ENCODE data around the gene NUP210L.

The NUP210L gene

GRCh38 chr1:153960206-153960605 lies 194.7 kb downstream of the NUP210L start:
- Mint-ChIP-seq H3K4me1 (peaks cover 51% of the 10 kb centered on the region), H3K4me3 (no peak overlapping the region), H3K27me3 (no peaks in the 10 kb centered on the region), H3K9me3 (no peaks in the 10 kb centered on the region), H3K36me3 (peaks cover 1% of the 10 kb centered on the region), H3K27ac (no peak overlapping the region)

- Mint-ChIP-seq H3K36me3 (peaks cover 1% of the 10 kb centered on the region), H3K27ac (no peak overlapping the region), H3K27me3 (no peaks in the 10 kb centered on the region), H3K4me1 (peaks cover 56% of the 10 kb centered on the region), H3K9me3 (no peaks in the 10 kb centered on the region), H3K4me3 (no peak overlapping the region)
Observed at GRCh38 chr1:153959454-153959853, 195.4 kb downstream of the NUP210L start.

GRCh38 chr1:153958961-153959260 lies 196.0 kb downstream of the NUP210L start:
- Mint-ChIP-seq H3K27me3 (no peaks in the 10 kb centered on the region), H3K9me3 (no peaks in the 10 kb centered on the region), H3K4me1 (peaks cover 57% of the 10 kb centered on the region), H3K36me3 (peaks cover 1% of the 10 kb centered on the region), H3K27ac (peak overlapping the region; percentile 96), H3K4me3 (peak overlapping the region; percentile 95)

- peaks cover 1% of the 10 kb centered on the region for H3K36me3 Mint-ChIP-seq
- peak within 1 kb of the TSS; percentile 96 for H3K27ac Mint-ChIP-seq
- H3K4me1 Mint-ChIP-seq: peaks cover 56% of the 10 kb centered on the region
- no peaks in the 10 kb centered on the region for H3K9me3 Mint-ChIP-seq
- H3K27me3 Mint-ChIP-seq: no peaks in the 10 kb centered on the region
- peak within 1 kb of the TSS; percentile 95 for H3K4me3 Mint-ChIP-seq
Observed at GRCh38 chr1:153958111-153958960, 196.5 kb downstream of the NUP210L start, which contains the start of gene CRTC2. TSS of gene CRTC2 (minus strand) at chr1:153958612. CDS start at chr1:153958497, 115 bp downstream.

- Mint-ChIP-seq H3K4me3 (peak overlapping the region; percentile 95), H3K36me3 (peaks cover 1% of the 10 kb centered on the region), H3K27me3 (no peaks in the 10 kb centered on the region), H3K9me3 (no peaks in the 10 kb centered on the region), H3K4me1 (peaks cover 55% of the 10 kb centered on the region), H3K27ac (peak overlapping the region; percentile 96)
Observed at GRCh38 chr1:153957744-153958110, 197.1 kb downstream of the NUP210L start.

GRCh38 chr1:153956997-153957715 lies 197.7 kb downstream of the NUP210L start:
- H3K27me3 Mint-ChIP-seq: no peaks in the 10 kb centered on the region
- peak overlapping the region; percentile 96 for H3K27ac Mint-ChIP-seq
- H3K4me3 Mint-ChIP-seq: peak overlapping the region; percentile 95
- no peaks in the 10 kb centered on the region for H3K9me3 Mint-ChIP-seq
- H3K36me3 Mint-ChIP-seq: peaks cover under 1% of the 10 kb centered on the region
- peaks cover 50% of the 10 kb centered on the region for H3K4me1 Mint-ChIP-seq

GRCh38 chr1:153954826-153955225 lies 200.0 kb downstream of the NUP210L start:
- Mint-ChIP-seq H3K9me3 (no peaks in the 10 kb centered on the region), H3K27ac (peak overlapping the region; percentile 93), H3K27me3 (no peaks in the 10 kb centered on the region), H3K4me3 (no peak overlapping the region), H3K36me3 (peaks cover 10% of the 10 kb centered on the region), H3K4me1 (peaks cover 50% of the 10 kb centered on the region)

GRCh38 chr1:153953859-153954365 lies 201.0 kb downstream of the NUP210L start:
- Mint-ChIP-seq H3K27ac (peak overlapping the region; percentile 93), H3K36me3 (peaks cover 10% of the 10 kb centered on the region), H3K4me3 (peak overlapping the region; percentile 34), H3K4me1 (peaks cover 50% of the 10 kb centered on the region), H3K27me3 (no peaks in the 10 kb centered on the region), H3K9me3 (no peaks in the 10 kb centered on the region)

- peak overlapping the region; percentile 55 for H3K27ac Mint-ChIP-seq
- peaks cover 12% of the 10 kb centered on the region for H3K36me3 Mint-ChIP-seq
- H3K4me3 Mint-ChIP-seq: no peak overlapping the region
- H3K9me3 Mint-ChIP-seq: no peaks in the 10 kb centered on the region
- peaks cover 41% of the 10 kb centered on the region for H3K4me1 Mint-ChIP-seq
- no peaks in the 10 kb centered on the region for H3K27me3 Mint-ChIP-seq
Observed at GRCh38 chr1:153951801-153952200, 203.1 kb downstream of the NUP210L start.

- peak overlapping the region; percentile 96 for H3K27ac Mint-ChIP-seq
- H3K9me3 Mint-ChIP-seq: no peaks in the 10 kb centered on the region
- H3K36me3 Mint-ChIP-seq: peaks cover 12% of the 10 kb centered on the region
- H3K4me3 Mint-ChIP-seq: no peak overlapping the region
- no peaks in the 10 kb centered on the region for H3K27me3 Mint-ChIP-seq
- peaks cover 34% of the 10 kb centered on the region for H3K4me1 Mint-ChIP-seq
Observed at GRCh38 chr1:153951183-153951582, 203.7 kb downstream of the NUP210L start.

GRCh38 chr1:153946622-153947241 lies 208.1 kb downstream of the NUP210L start, which contains the start of gene DENND4B:
TSS of gene DENND4B (minus strand) at chr1:153946718. CDS start at chr1:153944374, 2,344 bp downstream.
- Mint-ChIP-seq H3K9me3 (no peaks in the 10 kb centered on the region), H3K4me1 (peaks cover 37% of the 10 kb centered on the region), H3K36me3 (peaks cover 13% of the 10 kb centered on the region), H3K4me3 (peak within 1 kb of the TSS; percentile 90), H3K27ac (peak within 1 kb of the TSS; percentile 95), H3K27me3 (no peaks in the 10 kb centered on the region)

GRCh38 chr1:153945795-153946621 lies 208.9 kb downstream of the NUP210L start:
- Mint-ChIP-seq H3K36me3 (peaks cover 13% of the 10 kb centered on the region), H3K4me3 (peak overlapping the region; percentile 90), H3K27me3 (no peaks in the 10 kb centered on the region), H3K27ac (peak overlapping the region; percentile 95), H3K4me1 (peaks cover 41% of the 10 kb centered on the region), H3K9me3 (no peaks in the 10 kb centered on the region)

- Mint-ChIP-seq H3K4me1 (peaks cover 38% of the 10 kb centered on the region), H3K9me3 (no peaks in the 10 kb centered on the region), H3K27me3 (no peaks in the 10 kb centered on the region), H3K27ac (peak overlapping the region; percentile 95), H3K4me3 (peak overlapping the region; percentile 90), H3K36me3 (peaks cover 8% of the 10 kb centered on the region)
Observed at GRCh38 chr1:153945131-153945794, 209.6 kb downstream of the NUP210L start.

- Mint-ChIP-seq H3K27ac (peak overlapping the region; percentile 95), H3K36me3 (peaks cover 10% of the 10 kb centered on the region), H3K27me3 (no peaks in the 10 kb centered on the region), H3K4me1 (peaks cover 39% of the 10 kb centered on the region), H3K4me3 (peak overlapping the region; percentile 90), H3K9me3 (no peaks in the 10 kb centered on the region)
Observed at GRCh38 chr1:153944827-153945117, 210.1 kb downstream of the NUP210L start.
